H9 (cell line): Measurements from ENCODE around the gene CFDP1. TPM values are rescaled to one million over a fixed set of nuclear protein-coding genes. Genes with fewer than 3 reads are reported as not detected.
A peak's percentile ranks its signal among the peaks of the same experiment; 100 is the strongest.

Source experiments
- DNase-seq: peaks from one replicate; pipeline ENCODE4 v3.0.0-alpha.2; 2017
- H2AFZ ChIP-seq: one replicate; pipeline ENCODE4 v1.6.1; 2013; ENCODE audit warnings: mild to moderate bottlenecking, low read length, control low read depth, moderate library complexity
- H2AK5ac ChIP-seq: 2 replicates; pipeline ENCODE4 v1.6.1; 2013; ENCODE audit warnings: low read length, control low read depth, mixed read lengths; ENCODE audit not compliant: insufficient read length
- H2BK120ac ChIP-seq: one replicate; pipeline ENCODE4 v1.6.1; 2013; ENCODE audit warnings: low read depth, mild to moderate bottlenecking, low read length, control low read depth, inconsistent platforms; ENCODE audit not compliant: poor library complexity, severe bottlenecking
- H2BK12ac ChIP-seq: 2 replicates; pipeline ENCODE4 v1.6.1; 2013; ENCODE audit warnings: low read length, control low read depth, mixed read lengths, low read depth; ENCODE audit not compliant: insufficient read length
- H2BK15ac ChIP-seq: 2 replicates; pipeline ENCODE4 v1.6.1; 2013; ENCODE audit warnings: low read depth, low read length, control low read depth
- H2BK20ac ChIP-seq: one replicate; pipeline ENCODE4 v1.6.1; 2013; ENCODE audit warnings: low read depth, mild to moderate bottlenecking, low read length, control low read depth, inconsistent platforms; ENCODE audit not compliant: poor library complexity, severe bottlenecking
- H2BK5ac ChIP-seq: 2 replicates; pipeline ENCODE4 v1.6.1; 2013; ENCODE audit warnings: low read length, control low read depth, mixed read lengths; ENCODE audit not compliant: insufficient read length
- H3K14ac ChIP-seq: 2 replicates; pipeline ENCODE4 v1.6.1; 2013; ENCODE audit warnings: low read length, control low read depth; ENCODE audit not compliant: insufficient read depth
- H3K18ac ChIP-seq: 2 replicates; pipeline ENCODE4 v1.6.1; 2013; ENCODE audit warnings: low read depth, mild to moderate bottlenecking, mixed read lengths, low read length, control low read depth; ENCODE audit not compliant: insufficient read length
- H3K23ac ChIP-seq: 2 replicates; pipeline ENCODE4 v1.6.1; 2013; ENCODE audit warnings: low read length, control low read depth, mixed read lengths, low read depth; ENCODE audit not compliant: insufficient read length
- H3K23me2 ChIP-seq: 2 replicates; pipeline ENCODE4 v1.6.1; 2013; ENCODE audit warnings: low read depth, mild to moderate bottlenecking, mixed read lengths, low read length, control low read depth; ENCODE audit not compliant: insufficient read length, poor library complexity, severe bottlenecking
- H3K27ac ChIP-seq: 2 replicates; pipeline ENCODE4 v1.5.1; 2013; ENCODE audit warnings: low read length, control low read depth, mixed read lengths, low read depth; ENCODE audit not compliant: insufficient read length
- H3K27me3 ChIP-seq: 2 replicates; pipeline ENCODE4 v1.6.1; 2013; ENCODE audit warnings: low read length, control low read depth, inconsistent platforms; ENCODE audit not compliant: insufficient read depth
- H3K4ac ChIP-seq: 2 replicates; pipeline ENCODE4 v1.6.1; 2013; ENCODE audit warnings: low read depth, mild to moderate bottlenecking, control low read depth, inconsistent platforms, low read length, moderate library complexity
- H3K4me1 ChIP-seq: 2 replicates; pipeline ENCODE4 v1.6.1; 2013; ENCODE audit warnings: low read length, control low read depth, inconsistent platforms; ENCODE audit not compliant: insufficient read depth
- H3K4me2 ChIP-seq: 2 replicates; pipeline ENCODE4 v1.6.1; 2013; ENCODE audit warnings: low read length, control low read depth, mixed read lengths; ENCODE audit not compliant: insufficient read length, insufficient read depth
- H3K56ac ChIP-seq: 2 replicates; pipeline ENCODE4 v1.6.1; 2013; ENCODE audit warnings: low read depth, mild to moderate bottlenecking, mixed read lengths, low read length, control low read depth; ENCODE audit not compliant: insufficient read length
- H3K79me1 ChIP-seq: 2 replicates; pipeline ENCODE4 v1.6.1; 2013; ENCODE audit warnings: low read depth, mild to moderate bottlenecking, moderate library complexity, low read length, control low read depth, inconsistent platforms; ENCODE audit not compliant: insufficient read depth, poor library complexity, severe bottlenecking
- H3K79me2 ChIP-seq: 2 replicates; pipeline ENCODE4 v1.6.1; 2013; ENCODE audit warnings: low read length, control low read depth, inconsistent platforms; ENCODE audit not compliant: insufficient read depth
- H3K9ac ChIP-seq: 2 replicates; pipeline ENCODE4 v1.6.1; 2013; ENCODE audit warnings: low read length, control low read depth, mixed read lengths; ENCODE audit not compliant: insufficient read length; ENCODE audit errors: extremely low read depth
- H3K9me3 ChIP-seq: one replicate; pipeline ENCODE4 v1.6.1; 2013; ENCODE audit warnings: low read depth, low read length, inconsistent platforms; ENCODE audit not compliant: control insufficient read depth
- H3T11ph ChIP-seq: one replicate; pipeline ENCODE4 v1.6.1; 2013; ENCODE audit warnings: mild to moderate bottlenecking, low read length, control low read depth, inconsistent platforms
- H4K20me1 ChIP-seq: one replicate; pipeline ENCODE4 v1.6.1; 2013; ENCODE audit not compliant: control insufficient read depth, insufficient read length, insufficient read depth
- H4K5ac ChIP-seq: 2 replicates; pipeline ENCODE4 v1.6.1; 2013; ENCODE audit warnings: low read depth, mild to moderate bottlenecking, mixed read lengths, low read length, control low read depth; ENCODE audit not compliant: insufficient read length
- H4K8ac ChIP-seq: replicated peaks from 2 replicates; pipeline ENCODE4 v1.6.1; 2013; ENCODE audit warnings: low read length, control low read depth, mixed read lengths, low read depth; ENCODE audit not compliant: insufficient read length
- H4K91ac ChIP-seq: 2 replicates; pipeline ENCODE4 v1.6.1; 2013; ENCODE audit warnings: low read depth, mild to moderate bottlenecking, moderate library complexity, mixed read lengths, low read length, control low read depth; ENCODE audit not compliant: insufficient read length
- H3K27ac Mint-ChIP-seq, 3 experiments: 2 replicates in 2 of 3; 3 replicates in 1 of 3; pipeline ENCODE4 v1.8.0; 2020 to 2021; ENCODE audit warnings: mixed read lengths in 3 of 3, mild to moderate bottlenecking in 1 of 3, moderate library complexity in 1 of 3
- H3K27me3 Mint-ChIP-seq: 2 replicates; pipeline ENCODE4 v1.8.0; 2021; ENCODE audit warnings: low read depth, mild to moderate bottlenecking, moderate library complexity, mixed read lengths
- H3K36me3 Mint-ChIP-seq, 3 experiments: 2 replicates in 2 of 3; 3 replicates in 1 of 3; pipeline ENCODE4 v1.8.0; 2020 to 2021; ENCODE audit warnings: low read depth in 3 of 3, mixed read lengths in 3 of 3; ENCODE audit not compliant: insufficient read depth in 1 of 3
- H3K4me1 Mint-ChIP-seq, 2 experiments: 2 replicates each; pipeline ENCODE4 v1.8.0; 2020; ENCODE audit warnings: mixed read lengths in 2 of 2
- H3K4me3 Mint-ChIP-seq, 2 experiments: 2 replicates in 1 of 2; 3 replicates in 1 of 2; pipeline ENCODE4 v1.8.0; 2020 to 2021; ENCODE audit warnings: mild to moderate bottlenecking in 2 of 2, mixed read lengths in 2 of 2, moderate library complexity in 1 of 2
- H3K9me3 Mint-ChIP-seq, 2 experiments: 2 replicates in 1 of 2; 3 replicates in 1 of 2; pipeline ENCODE4 v1.8.0; 2020; ENCODE audit warnings: mild to moderate bottlenecking in 2 of 2, mixed read lengths in 2 of 2, moderate library complexity in 1 of 2
- CTCF ChIP-seq: fragments of 200-600 bp; sonication (generic); conservative IDR thresholded peaks from 3 replicates; pipeline ENCODE4 v1.8.0; 2021; ENCODE audit warnings: antibody characterized with exemption, mild to moderate bottlenecking
- WGBS: extraction: QIAGEN DNeasy Blood & Tissue Kit; methylation state at CpG from one replicate; pipeline ENCODE4 v1.1.7; 2013; ENCODE audit warnings: missing lambda C conversion rate, low lambda C conversion rate, mixed read lengths; ENCODE audit not compliant: insufficient read length; ENCODE audit errors: extremely low coverage; 5-methylcytosine and 5-hydroxymethylcytosine counted together
- total RNA-seq: library from RNA; stranded (reverse); gene quantifications from 2 replicates; pipeline ENCODE4 v1.2.1, GENCODE V29; 2021

Gene CFDP1
- total RNA-seq, 1 experiment from 2014 or later: 89.2 TPM

GRCh38 chr16:75252049-75252864 is 181.0 kb downstream of the CFDP1 start:
- Histone ChIP-seq H4K8ac (no peak overlapping the region), H3K56ac (no peak overlapping the region), H3K4me2 (peak overlapping the region; percentile 71), H3K79me2 (peaks cover 45% of the 10 kb centered on the region; the same call in 1 of the 2 replicates), H2BK120ac (no peak overlapping the region), H2BK15ac (no peak overlapping the region), H4K5ac (no peak overlapping the region), H4K20me1 (no peaks in the 10 kb centered on the region), H3K14ac (peak overlapping the region; percentile 90), H2BK12ac (peak overlapping the region; percentile 74), H2BK5ac (peak overlapping the region; percentile 16), H3K4ac (peak overlapping the region; percentile 12), H3K23me2 (peaks cover 15% of the 10 kb centered on the region), H3K23ac (no peak overlapping the region), H3K79me1 (peaks cover 6% of the 10 kb centered on the region), H3K4me1 (peaks cover 22% of the 10 kb centered on the region; the same call in 1 of the 2 replicates), H3K9me3 (no peaks in the 10 kb centered on the region), H4K91ac (peak overlapping the region; percentile 76), H3T11ph (no peak overlapping the region), H2AK5ac (no peak overlapping the region), H3K18ac (peak overlapping the region; percentile 77), H3K9ac (peak overlapping the region; percentile 77), H2AFZ (no peak overlapping the region), H3K27ac (peak overlapping the region; percentile 82), H2BK20ac (no peak overlapping the region), H3K27me3 (no peaks in the 10 kb centered on the region)
- DNase-seq: no peak
- Mint-ChIP-seq H3K4me1 (peaks cover 62 to 72% of the 10 kb centered on the region in 2 experiments), H3K36me3 (no peaks in the 10 kb centered on the region; a peak in 1 of 7 replicates), H3K27ac (peak overlapping the region; percentile 94 to 99 (median 95)), H3K27me3 (no peaks in the 10 kb centered on the region), H3K4me3 (peak overlapping the region; percentile 54 to 78), H3K9me3 (no peaks in the 10 kb centered on the region)
- TF ChIP-seq CTCF: no peak
- no CpG with 5 or more reads among the region's 24 CpGs for WGBS
